PC-3 (cell line): ENCODE measurements around the gene SNX32. TPM values are rescaled to one million over a fixed set of nuclear protein-coding genes. Genes with fewer than 3 reads are reported as not detected.
A peak's percentile ranks its signal among the peaks of the same experiment; 100 is the strongest.

Experiments used
- ATAC-seq: fragments of 200-7000 bp; cut with Tn5 transposase; 2 replicates; pipeline ENCODE4 v1.9.1; 2020; ENCODE audit warnings: mild to moderate bottlenecking, moderate library complexity
- BruUV-seq: library from RNA; stranded (reverse); fragments of 400-500 nt; replicated peaks from 2 replicates; lab custom pipeline; 2021; lab: Mats Ljungman, UMichigan
- CTCF ChIA-PET: fragments of 300-600 bp; sonication (Branson Sonifier 250); formaldehyde crosslinking; loops from one replicate; lab custom pipeline; 2022; ENCODE audit warnings: antibody characterized with exemption; lab: Charles Lee
- POLR2A ChIA-PET: fragments of 300-600 bp; sonication (Branson Sonifier 250); formaldehyde crosslinking; loops from one replicate; lab custom pipeline; 2022; ENCODE audit warnings: antibody characterized with exemption; ENCODE audit not compliant: unreplicated experiment; lab: Charles Lee
- DNase-seq: peaks from one replicate; pipeline ENCODE4 v3.0.0-alpha.2; 2015
- H2AFZ ChIP-seq: fragments of 300-600 bp; sonication (generic); 2 replicates; pipeline ENCODE4 v1.6.0; 2016; ENCODE audit warnings: antibody characterized with exemption, low read length
- H3F3A ChIP-seq: fragments of 300-600 bp; sonication (generic); one replicate; pipeline ENCODE4 v1.6.0; 2017; ENCODE audit warnings: antibody characterized with exemption, low read length, control low read depth, mild to moderate bottlenecking; ENCODE audit not compliant: unreplicated experiment
- H3K27ac ChIP-seq: fragments of 300-600 bp; sonication (generic); 2 replicates; pipeline ENCODE4 v1.5.1; 2016; ENCODE audit warnings: mild to moderate bottlenecking, low read length
- H3K27me3 ChIP-seq: fragments of 300-600 bp; sonication (generic); 2 replicates; pipeline ENCODE4 v1.6.1; 2016; ENCODE audit warnings: low read length, mixed read lengths
- H3K36me3 ChIP-seq: fragments of 300-600 bp; sonication (generic); 2 replicates; pipeline ENCODE4 v1.6.1; 2016; ENCODE audit warnings: low read depth, mixed run types, low read length, mixed read lengths
- H3K4me1 ChIP-seq: fragments of 300-600 bp; sonication (generic); 2 replicates; pipeline ENCODE4 v1.5.1; 2016; ENCODE audit warnings: low read length; ENCODE audit not compliant: insufficient read depth
- H3K4me2 ChIP-seq: fragments of 300-600 bp; sonication (generic); 2 replicates; pipeline ENCODE4 v1.6.0; 2016; ENCODE audit warnings: low read length
- H3K4me3 ChIP-seq: fragments of 300-600 bp; sonication (generic); 2 replicates; pipeline ENCODE4 v1.5.1; 2016; ENCODE audit warnings: mild to moderate bottlenecking, low read length, mixed read lengths
- H3K79me2 ChIP-seq: fragments of 300-600 bp; sonication (generic); 2 replicates; pipeline ENCODE4 v1.6.1; 2017; ENCODE audit warnings: low read length, mixed read lengths
- H3K9ac ChIP-seq: fragments of 300-600 bp; sonication (generic); 2 replicates; pipeline ENCODE4 v1.6.0; 2016; ENCODE audit warnings: mild to moderate bottlenecking, low read length
- H3K9me2 ChIP-seq: fragments of 300-600 bp; sonication (generic); replicated peaks from 2 replicates; pipeline ENCODE4 v1.6.1; 2016; ENCODE audit warnings: mixed run types, low read length, mixed read lengths
- H3K9me3 ChIP-seq: fragments of 300-600 bp; sonication (generic); 2 replicates; pipeline ENCODE4 v1.6.1; 2016; ENCODE audit warnings: low read length, mixed read lengths
- H4K20me1 ChIP-seq: fragments of 300-600 bp; sonication (generic); 2 replicates; pipeline ENCODE4 v1.6.1; 2016; ENCODE audit warnings: low read length, mixed read lengths
- EZH2 ChIP-seq: fragments of 300-600 bp; sonication (generic); IDR thresholded peaks from one replicate; pipeline ENCODE4 v1.6.1; 2017; ENCODE audit warnings: antibody characterized with exemption, mild to moderate bottlenecking, low read length; ENCODE audit not compliant: unreplicated experiment
- EZH2phosphoT487 ChIP-seq: fragments of 300-600 bp; sonication (generic); IDR thresholded peaks from 2 replicates; pipeline ENCODE4 v1.6.1; 2018; ENCODE audit warnings: mild to moderate bottlenecking, antibody characterized with exemption, low read length, borderline replicate concordance
- intact Hi-C: fragments of 100-400 bp; cut with micrococcal nuclease; formaldehyde crosslinking; loops from 2 replicates; pipeline ENCODE4 v1.9.0; 2023
- total RNA-seq: library from RNA; depleted of rRNA; stranded (reverse); fragments of >200 nt; gene quantifications from 2 replicates; pipeline ENCODE4 v1.2.3, GENCODE V29; 2014
- TF ChIP-seq, protein P1 (sequence below): fragments of 300-600 bp; sonication (generic); conservative IDR thresholded peaks from 2 replicates; pipeline ENCODE4 v1.5.1; 2017; ENCODE audit warnings: antibody characterized with exemption, low read depth, mild to moderate bottlenecking, low read length

Gene SNX32
- total RNA-seq, 1 experiment from 2014 or later = not detected

DNA sequence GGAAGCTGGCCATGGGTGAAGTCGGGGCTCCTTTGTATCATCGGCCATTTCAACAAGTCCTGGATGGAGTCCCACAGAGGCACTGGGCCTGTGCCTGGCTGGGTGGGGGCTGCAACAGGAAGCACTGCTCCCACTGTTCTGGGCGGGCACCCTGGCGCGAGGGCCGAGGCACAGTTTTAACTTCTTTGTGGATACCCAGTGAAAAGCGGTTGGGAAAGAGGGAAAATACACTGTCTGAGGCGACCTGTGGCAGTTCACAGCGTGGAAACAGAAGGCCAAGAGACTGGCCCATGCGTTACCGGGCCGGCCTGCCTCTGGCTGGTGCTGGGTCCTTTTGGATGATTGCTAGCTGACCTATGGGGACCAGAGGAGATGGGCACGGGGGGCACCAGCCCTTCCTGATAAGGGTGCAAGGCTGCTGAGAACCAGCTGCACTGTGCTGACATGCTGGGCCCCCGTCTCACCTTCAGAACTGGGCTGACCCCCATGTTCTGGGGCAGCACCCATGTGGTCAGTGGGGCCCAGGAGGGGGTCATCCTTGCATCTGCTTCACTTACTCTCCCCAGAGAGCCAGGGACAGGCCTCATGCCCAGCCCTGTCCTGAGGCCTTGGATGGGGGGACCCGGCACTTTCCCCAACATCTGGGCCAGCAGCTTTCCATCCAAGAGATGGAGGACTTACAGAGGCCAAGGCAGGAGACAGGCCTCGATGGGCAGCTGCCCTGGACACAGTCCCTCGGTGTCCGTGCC lies 42.7 kb upstream of the SNX32 start:
- intact Hi-C loops = no loop called here
- Histone ChIP-seq H4K20me1 (peaks cover 29% of the 10 kb centered on the region; the same call in 1 of the 2 replicates), H3K79me2 (peaks cover 48% of the 10 kb centered on the region), H3K4me1 (peaks cover 66% of the 10 kb centered on the region), H3K9me2 (no peaks in the 10 kb centered on the region), H3K4me3 (no peak overlapping the region), H3K27me3 (no peaks in the 10 kb centered on the region; the same call in 1 of the 2 replicates), H3K36me3 (peaks cover 10% of the 10 kb centered on the region; the same call in 1 of the 2 replicates), H3K4me2 (peak overlapping the region; percentile 72), H3K9me3 (no peaks in the 10 kb centered on the region), H3K9ac (no peak overlapping the region), H3K27ac (no peak overlapping the region), H2AFZ (no peak overlapping the region), H3F3A (no peaks in the 10 kb centered on the region)
- no peak for TF ChIP-seq EZH2phosphoT487
- TF ChIP-seq EZH2 = no peak
- TF ChIP-seq, protein P1, sequence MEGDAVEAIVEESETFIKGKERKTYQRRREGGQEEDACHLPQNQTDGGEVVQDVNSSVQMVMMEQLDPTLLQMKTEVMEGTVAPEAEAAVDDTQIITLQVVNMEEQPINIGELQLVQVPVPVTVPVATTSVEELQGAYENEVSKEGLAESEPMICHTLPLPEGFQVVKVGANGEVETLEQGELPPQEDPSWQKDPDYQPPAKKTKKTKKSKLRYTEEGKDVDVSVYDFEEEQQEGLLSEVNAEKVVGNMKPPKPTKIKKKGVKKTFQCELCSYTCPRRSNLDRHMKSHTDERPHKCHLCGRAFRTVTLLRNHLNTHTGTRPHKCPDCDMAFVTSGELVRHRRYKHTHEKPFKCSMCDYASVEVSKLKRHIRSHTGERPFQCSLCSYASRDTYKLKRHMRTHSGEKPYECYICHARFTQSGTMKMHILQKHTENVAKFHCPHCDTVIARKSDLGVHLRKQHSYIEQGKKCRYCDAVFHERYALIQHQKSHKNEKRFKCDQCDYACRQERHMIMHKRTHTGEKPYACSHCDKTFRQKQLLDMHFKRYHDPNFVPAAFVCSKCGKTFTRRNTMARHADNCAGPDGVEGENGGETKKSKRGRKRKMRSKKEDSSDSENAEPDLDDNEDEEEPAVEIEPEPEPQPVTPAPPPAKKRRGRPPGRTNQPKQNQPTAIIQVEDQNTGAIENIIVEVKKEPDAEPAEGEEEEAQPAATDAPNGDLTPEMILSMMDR = no peak
- CTCF ChIA-PET = interaction anchor here (0.8 to 3.2 kb wide), 2 partner anchors 11 to 27 kb away, joined by 6 to 17 read pairs; partner anchors contain the start of gene AP5B1
- POLR2A ChIA-PET = no interaction called here
- no peak for DNase-seq
- BruUV-seq = no TSS peak
- ATAC-seq = no peak

DNA sequence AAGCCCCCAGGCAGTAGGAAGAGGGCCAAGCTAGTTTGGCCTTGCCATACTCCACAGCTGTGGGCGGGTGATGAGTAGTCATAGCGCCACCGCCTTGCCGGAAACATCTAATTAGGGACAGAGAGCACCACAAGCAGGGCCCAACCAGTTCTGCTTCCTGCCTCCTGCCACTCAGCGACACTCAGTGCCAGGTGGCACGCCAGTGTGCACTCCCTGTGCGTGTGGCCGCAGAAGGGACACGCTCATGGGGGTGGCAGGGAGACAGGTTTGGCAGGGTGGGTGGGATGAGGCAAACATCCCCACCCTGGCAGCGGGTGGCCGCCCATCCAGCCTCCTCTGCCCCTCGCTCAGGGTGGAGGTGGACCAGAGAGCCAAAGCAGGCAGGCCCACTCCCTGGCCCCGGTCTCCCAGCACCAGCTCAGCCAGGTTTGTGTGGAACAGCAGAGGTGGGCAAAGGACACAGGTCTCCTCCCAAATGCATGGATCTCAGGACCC lies 42.0 kb upstream of the SNX32 start:
- H3K79me2 ChIP-seq = peaks cover 48% of the 10 kb centered on the region
- ChIA-PET CTCF (interaction anchor here (0.8 to 3.2 kb wide), 2 partner anchors 12 to 26 kb away, joined by 6 to 17 read pairs; partner anchors contain the start of gene AP5B1), POLR2A (interaction anchor here (0.5 kb wide), 1 partner anchor 209 kb away, joined by 18 read pairs; no protein-coding TSS in a partner anchor)
- no peaks in the 10 kb centered on the region; the same call in 1 of the 2 replicates for H3K27me3 ChIP-seq
- H3K36me3 ChIP-seq = peaks cover 10% of the 10 kb centered on the region; the same call in 1 of the 2 replicates
- H2AFZ ChIP-seq = no peak overlapping the region
- DNase-seq (peak; percentile 77), ATAC-seq (peak; percentile 51)
- H3K9ac ChIP-seq = 0 out of 2 replicates have a peak overlapping the region, but pooled peaks have one; percentile 1
- H3K4me3 ChIP-seq = peak overlapping the region; percentile 39; the same call in 1 of the 2 replicates
- H3K4me1 ChIP-seq = peaks cover 61% of the 10 kb centered on the region
- H3F3A ChIP-seq = no peaks in the 10 kb centered on the region
- intact Hi-C loops = no loop called here
- peak overlapping the region; percentile 57 for H3K27ac ChIP-seq
- no peaks in the 10 kb centered on the region for H3K9me3 ChIP-seq
- H3K4me2 ChIP-seq = peak overlapping the region; percentile 72
- H4K20me1 ChIP-seq = peaks cover 29% of the 10 kb centered on the region; the same call in 1 of the 2 replicates
- H3K9me2 ChIP-seq = no peaks in the 10 kb centered on the region
- TF ChIP-seq EZH2phosphoT487 (peak; percentile 89), EZH2 (no peak)
- TF ChIP-seq, protein P1 = 0 out of 2 replicates have a peak, but pooled peaks have one; percentile 12
- no TSS peak for BruUV-seq
